Choroid plexus epithelial cell (primary cell): ENCODE measurements around the gene BSPRY.

Source experiments
- DNase-seq: peaks from one replicate; pipeline ENCODE4 v3.0.0-alpha.2; 2010; ENCODE audit warnings: low read depth
- H3K4me3 ChIP-seq: 2 replicates; pipeline ENCODE4 v1.5.1; 2011; ENCODE audit warnings: low read depth, mild to moderate bottlenecking, control low read depth, low read length, moderate library complexity
- CTCF ChIP-seq: conservative IDR thresholded peaks from 2 replicates; pipeline ENCODE4 v1.5.1; 2011; ENCODE audit warnings: low read depth, mild to moderate bottlenecking, control low read depth, inconsistent platforms, low read length, moderate library complexity

The BSPRY gene

GRCh38 chr9:113417370-113417769, 68.0 kb downstream of the BSPRY start:
- H3K4me3 ChIP-seq: no peak overlapping the region
- no peak for TF ChIP-seq CTCF

More at GRCh38 chr9:113417370-113417769, 68.0 kb downstream of the BSPRY start:
- DNase-seq: no peak
